Head of caudate nucleus (tissue), 42 donors: ENCODE measurements around the gene MRPL58.
"Not testable (repeated sequence)": the region's sequence is repeated elsewhere in the genome, so short reads cannot be mapped to it uniquely, and the experiment has no call there.

Experiments used
- DNase-seq, 42 donors: peaks; one replicate each; pipeline versions ENCODE4 v3.0.0 to v3.0.0-alpha.2; 2020 to 2021; ENCODE audit warnings: mixed read lengths in 7 of 42
- intact Hi-C: fragments of 100-400 bp; cut with DNase I; formaldehyde crosslinking; loops from one replicate; pipeline ENCODE4 v1.15.0; 2022

MRPL58 gene

DNA sequence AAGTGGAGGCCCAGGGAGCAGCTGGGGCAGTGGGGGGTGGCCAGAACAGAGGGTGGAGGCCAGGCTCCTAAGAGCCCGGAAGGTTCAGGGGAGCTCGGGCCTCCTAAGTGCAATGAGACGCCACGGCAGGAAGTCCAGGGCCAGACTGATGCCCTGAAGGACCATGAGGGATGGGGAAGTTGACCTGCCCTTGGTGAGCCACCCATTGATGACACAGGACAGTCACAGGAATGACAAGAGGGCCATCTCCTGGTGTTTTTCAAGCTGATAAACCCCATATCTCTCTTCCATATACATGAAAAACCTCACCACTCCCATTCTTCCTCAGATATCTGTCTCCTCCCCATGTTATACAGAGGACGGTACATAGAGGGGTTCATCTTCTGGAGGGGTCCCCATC lies 5.8 kb upstream of the MRPL58 start:
- no peak for DNase-seq
- intact Hi-C loops: no loop called here

GRCh38 chr17:75008373-75008772 lies 4.1 kb upstream of the MRPL58 start:
- intact Hi-C loops: no loop called here
- DNase-seq: no peak

DNA sequence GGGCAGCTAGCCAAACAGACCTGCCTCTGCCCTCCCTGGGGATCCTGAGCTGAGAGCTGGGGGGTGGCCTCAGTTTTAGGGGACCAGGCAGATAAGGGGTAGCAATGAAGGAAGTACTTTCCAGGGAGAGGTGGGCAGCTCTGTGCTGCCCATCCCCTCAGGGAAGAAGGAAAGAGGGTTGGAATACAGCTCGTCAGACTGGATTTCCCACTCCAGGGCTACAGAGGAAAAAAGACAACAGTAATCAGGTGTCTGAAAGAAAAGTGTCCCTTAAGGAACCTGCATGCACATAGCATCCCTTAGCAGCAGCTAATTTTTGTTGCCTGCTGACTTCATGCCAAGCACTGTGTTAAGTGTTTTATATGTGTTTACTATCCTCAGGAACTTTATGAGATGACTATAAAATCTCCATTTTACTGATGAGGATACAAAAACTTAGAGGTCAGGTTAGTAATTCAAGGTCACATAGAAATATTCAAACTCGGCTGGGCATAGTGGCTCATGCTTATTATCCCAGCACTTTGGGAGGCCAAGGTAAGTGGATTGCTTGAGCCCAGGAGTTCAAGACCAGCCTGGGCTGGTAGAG lies 3.2 kb upstream of the MRPL58 start:
- DNase-seq: no peak
- intact Hi-C loops: no loop called here

GRCh38 chr17:75010683-75011400 lies 1.6 kb upstream of the MRPL58 start:
- intact Hi-C loops: no loop called here
- no peak for DNase-seq

DNA sequence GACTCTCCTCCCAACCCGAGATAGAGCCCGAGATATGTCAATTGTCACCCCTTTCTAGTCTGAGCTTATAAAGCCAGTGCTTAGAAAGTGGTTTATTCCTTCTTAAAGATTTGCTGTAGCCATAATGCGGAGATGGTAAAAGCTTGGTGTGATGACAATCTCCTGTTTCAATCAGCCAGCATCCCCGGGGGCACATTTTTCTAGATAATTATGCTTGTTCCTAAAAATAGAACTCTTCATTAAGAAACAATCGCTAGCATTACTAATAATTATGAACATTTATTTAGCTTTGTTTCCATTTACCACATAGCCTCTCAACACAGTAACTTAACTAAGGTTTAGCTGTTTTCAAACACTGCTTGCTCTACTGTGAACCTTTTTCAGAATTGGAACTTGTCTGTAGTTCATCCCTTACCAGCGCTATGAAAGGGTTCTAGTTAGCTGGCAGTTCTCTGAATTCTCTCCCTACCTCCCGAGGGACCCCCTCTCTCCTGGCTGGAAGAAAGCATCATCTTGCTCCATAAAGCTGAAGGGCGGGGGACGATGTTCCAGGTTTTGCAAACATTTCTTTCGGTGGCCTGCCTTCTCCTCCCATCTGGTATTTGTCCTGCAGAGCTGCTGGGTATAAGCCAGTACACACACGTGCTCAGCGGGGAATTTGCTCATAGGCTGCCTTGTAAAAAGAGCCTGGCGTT lies 922 bp upstream of the MRPL58 start:
- peak; percentile 27 to 88 (median 69) for DNase-seq
- intact Hi-C loops: no loop called here

- DNase-seq: no peak
- intact Hi-C loops: no loop called here
Observed at GRCh38 chr17:75012096-75012345, 449 bp upstream of the MRPL58 start.

- peak in 1 of 42 donors; percentile 28 for DNase-seq
- intact Hi-C loops: no loop called here
Observed at GRCh38 chr17:75013092-75013559, 656 bp downstream of the MRPL58 start.

- peak in 7 of 42 donors; percentile 24 to 40 (median 32) for DNase-seq
- intact Hi-C loops: no loop called here
Observed at GRCh38 chr17:75019146-75019545, 6.7 kb downstream of the MRPL58 start.

DNA sequence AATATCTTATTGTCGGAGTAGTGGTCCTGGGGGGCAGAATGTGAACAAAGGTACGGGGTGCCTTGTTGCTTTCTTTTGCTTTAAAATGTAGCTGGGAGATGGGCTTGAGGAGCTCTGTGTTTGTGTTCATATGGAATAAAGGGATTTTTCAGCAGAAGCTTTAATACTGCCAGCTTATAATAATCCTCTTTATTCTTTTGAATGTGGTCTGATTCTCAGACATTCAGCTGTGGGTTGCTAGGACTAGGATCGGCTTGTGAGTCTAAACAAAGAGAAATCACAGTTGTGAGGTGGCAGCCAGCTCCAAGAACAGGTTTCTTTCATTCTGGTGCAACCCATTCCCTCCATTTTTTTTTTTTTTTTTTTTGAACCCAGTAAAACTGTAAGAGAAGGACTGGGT lies 7.2 kb downstream of the MRPL58 start:
- intact Hi-C loops: no loop called here

DNA sequence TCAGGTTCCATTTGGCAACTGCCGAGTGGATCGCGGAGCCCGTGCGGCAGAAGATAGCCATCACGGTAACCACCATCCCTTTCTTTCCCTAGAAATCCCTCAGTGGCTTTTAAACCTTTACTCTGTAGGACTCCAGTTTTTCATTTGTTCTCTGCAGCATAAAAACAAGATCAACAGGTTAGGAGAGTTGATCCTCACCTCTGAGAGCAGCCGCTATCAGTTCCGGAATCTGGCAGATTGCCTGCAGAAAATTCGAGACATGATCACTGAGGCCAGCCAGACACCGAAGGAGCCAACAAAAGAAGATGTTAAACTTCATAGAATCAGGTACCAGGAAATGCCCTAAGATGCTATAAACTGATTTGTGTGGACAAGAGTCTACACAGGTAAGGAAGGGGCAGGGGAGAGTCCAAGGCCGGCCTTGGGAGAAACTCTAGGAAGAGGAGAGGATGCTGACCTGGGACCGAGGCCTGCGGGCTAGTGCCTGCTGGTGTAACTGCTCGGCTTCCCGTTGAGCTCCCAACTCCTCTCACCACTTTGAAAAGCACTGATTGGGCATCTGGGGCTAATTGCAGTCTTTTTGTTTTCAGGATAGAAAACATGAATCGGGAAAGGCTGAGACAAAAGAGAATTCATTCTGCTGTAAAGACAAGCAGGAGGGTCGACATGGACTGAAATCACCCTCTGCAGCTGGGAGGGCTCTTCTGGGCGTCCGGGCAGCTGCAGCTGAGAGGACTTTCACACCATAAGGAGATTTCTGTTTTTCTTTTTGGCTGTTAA lies 8.1 kb downstream of the MRPL58 start:
- intact Hi-C loops: no loop called here
- DNase-seq: peak in 24 of 42 donors; percentile 18 to 76 (median 51)

More for the DNA sequence above, 7.2 kb downstream of the MRPL58 start:
- DNase-seq: peak in 2 of 42 donors; percentile 29 to 53

GRCh38 chr17:75024686-75025397 lies 12.4 kb downstream of the MRPL58 start:
- intact Hi-C loops: no loop called here
- DNase-seq: no peak

DNA sequence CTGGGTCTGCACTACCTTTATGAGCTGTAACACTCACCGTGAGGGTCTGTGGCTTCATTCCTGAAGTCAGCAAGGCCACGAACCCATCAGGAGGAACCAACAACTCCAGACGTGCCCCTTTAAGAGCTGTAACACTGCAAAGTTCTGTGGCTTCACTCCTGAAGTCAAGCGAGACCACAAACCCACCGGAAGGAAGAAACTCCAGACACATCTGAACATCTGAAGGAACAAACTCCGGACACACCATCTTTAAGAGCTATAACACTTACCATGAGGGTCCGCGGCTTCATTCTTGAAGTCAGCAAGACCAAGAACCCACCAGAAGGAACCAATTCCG lies 12.9 kb downstream of the MRPL58 start:
- DNase-seq, intact Hi-C loops: not testable (repeated sequence)

- intact Hi-C loops, DNase-seq: not testable (repeated sequence)
Observed at GRCh38 chr17:75026650-75027049, 14.2 kb downstream of the MRPL58 start.

GRCh38 chr17:75030161-75030560 lies 17.7 kb downstream of the MRPL58 start:
- DNase-seq: no peak
- intact Hi-C loops: loop anchor here (5.0 kb wide), 1 partner anchor 68 kb away; no protein-coding TSS in a partner anchor

- intact Hi-C loops: loop anchor here (5.0 kb wide), 1 partner anchor 70 kb away; no protein-coding TSS in a partner anchor
- DNase-seq: peak; percentile 70 to 95 (median 88)
Observed at GRCh38 chr17:75031972-75032719, 19.7 kb downstream of the MRPL58 start.

- intact Hi-C loops: loop anchor here (5.0 kb wide), 1 partner anchor 70 kb away; no protein-coding TSS in a partner anchor
Observed at GRCh38 chr17:75032720-75033280, 20.3 kb downstream of the MRPL58 start.

GRCh38 chr17:75033346-75034235 lies 21.1 kb downstream of the MRPL58 start:
- peak; percentile 81 to 98 (median 94) for DNase-seq
- intact Hi-C loops: loop anchor here (5.0 kb wide), 1 partner anchor 71 kb away; no protein-coding TSS in a partner anchor

More at GRCh38 chr17:75032720-75033280, 20.3 kb downstream of the MRPL58 start:
- DNase-seq: peak in 12 of 42 donors; percentile 9 to 69 (median 44)
